ENCODE measurements around the gene ANGPTL4. TPM values are rescaled to one million over a fixed set of nuclear protein-coding genes. Genes with fewer than 3 reads are reported as not detected.

The ANGPTL4 gene
- total and polyA plus RNA-seq, 2 of the 13 experiments (the other 11 are each of a cell fraction or from before 2014, with no cell fraction given) = 0.80 to 21.7 TPM

- TF ChIP-seq, protein P1, sequence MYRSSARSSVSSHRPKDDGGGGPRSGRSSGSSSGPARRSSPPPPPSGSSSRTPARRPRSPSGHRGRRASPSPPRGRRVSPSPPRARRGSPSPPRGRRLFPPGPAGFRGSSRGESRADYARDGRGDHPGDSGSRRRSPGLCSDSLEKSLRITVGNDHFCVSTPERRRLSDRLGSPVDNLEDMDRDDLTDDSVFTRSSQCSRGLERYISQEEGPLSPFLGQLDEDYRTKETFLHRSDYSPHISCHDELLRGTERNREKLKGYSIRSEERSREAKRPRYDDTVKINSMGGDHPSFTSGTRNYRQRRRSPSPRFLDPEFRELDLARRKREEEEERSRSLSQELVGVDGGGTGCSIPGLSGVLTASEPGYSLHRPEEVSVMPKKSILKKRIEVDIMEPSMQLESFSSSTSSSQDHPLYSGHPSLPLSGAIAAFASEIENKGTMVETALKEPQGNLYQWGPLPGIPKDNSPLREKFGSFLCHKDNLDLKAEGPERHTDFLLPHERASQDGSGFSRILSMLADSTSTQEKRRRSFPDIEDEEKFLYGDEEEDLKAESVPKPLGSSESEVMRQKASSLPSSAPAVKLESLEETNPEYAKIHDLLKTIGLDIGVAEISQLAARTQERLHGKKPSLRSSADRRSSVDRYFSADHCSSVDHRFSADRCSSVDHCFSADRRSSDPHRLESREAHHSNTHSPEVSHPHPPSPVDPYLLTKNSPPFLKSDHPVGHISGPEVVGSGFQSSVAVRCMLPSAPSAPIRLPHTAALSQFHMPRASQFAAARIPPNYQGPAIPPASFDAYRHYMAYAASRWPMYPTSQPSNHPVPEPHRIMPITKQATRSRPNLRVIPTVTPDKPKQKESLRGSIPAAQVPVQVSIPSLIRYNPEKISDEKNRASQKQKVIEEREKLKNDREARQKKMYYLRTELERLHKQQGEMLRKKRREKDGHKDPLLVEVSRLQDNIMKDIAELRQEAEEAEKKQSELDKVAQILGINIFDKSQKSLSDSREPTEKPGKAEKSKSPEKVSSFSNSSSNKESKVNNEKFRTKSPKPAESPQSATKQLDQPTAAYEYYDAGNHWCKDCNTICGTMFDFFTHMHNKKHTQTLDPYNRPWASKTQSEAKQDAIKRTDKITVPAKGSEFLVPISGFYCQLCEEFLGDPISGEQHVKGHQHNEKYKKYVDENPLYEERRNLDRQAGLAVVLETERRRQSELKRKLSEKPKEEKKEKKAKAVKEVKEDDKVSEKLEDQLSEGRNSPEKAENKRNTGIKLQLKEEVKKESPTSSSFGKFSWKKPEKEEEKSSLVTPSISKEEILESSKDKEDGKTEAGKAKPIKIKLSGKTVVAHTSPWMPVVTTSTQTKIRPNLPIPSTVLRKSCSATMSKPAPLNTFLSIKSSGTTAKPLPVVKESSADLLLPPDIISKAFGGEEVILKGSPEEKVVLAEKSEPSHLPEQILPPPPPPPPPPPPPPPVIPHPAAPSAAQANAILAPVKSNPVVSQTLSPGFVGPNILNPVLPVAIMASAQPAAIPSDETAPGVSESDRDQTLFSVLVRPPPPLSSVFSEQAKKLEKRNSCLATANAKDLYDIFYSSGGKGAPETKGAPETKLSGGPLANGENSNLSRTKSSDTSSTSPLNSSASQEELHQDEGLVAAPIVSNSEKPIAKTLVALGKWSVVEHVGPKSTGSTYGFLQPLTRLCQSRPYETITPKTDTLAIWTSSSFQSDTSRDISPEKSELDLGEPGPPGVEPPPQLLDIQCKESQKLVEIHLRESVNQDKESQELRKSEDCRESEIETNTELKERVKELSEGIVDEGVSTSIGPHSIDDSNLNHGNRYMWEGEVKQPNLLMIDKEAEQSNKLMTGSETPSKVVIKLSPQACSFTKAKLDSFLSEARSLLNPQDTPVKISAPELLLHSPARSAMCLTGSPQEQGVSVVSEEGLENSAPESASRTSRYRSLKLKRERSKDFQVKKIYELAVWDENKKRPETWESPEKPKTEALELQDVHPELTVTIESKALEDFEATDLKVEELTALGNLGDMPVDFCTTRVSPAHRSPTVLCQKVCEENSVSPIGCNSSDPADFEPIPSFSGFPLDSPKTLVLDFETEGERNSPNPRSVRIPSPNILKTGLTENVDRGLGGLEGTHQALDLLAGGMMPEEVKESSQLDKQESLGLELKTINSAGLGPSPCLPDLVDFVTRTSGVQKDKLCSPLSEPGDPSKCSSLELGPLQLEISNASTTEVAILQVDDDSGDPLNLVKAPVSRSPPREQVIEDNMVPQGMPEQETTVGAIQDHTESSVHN (CRISPR knock-in tag; IDR thresholded peaks at IDR 0.05) = no peak
- no peak for TF ChIP-seq ZFP37 (CRISPR knock-in tag; IDR thresholded peaks at IDR 0.05; ENCODE audit: borderline replicate concordance)
- no peak for TF ChIP-seq ZXDC (CRISPR knock-in tag; IDR thresholded peaks at IDR 0.05)
- TF ChIP-seq SOX6 (IDR thresholded peaks at IDR 0.05) = no peak
- TF ChIP-seq SOX6 (CRISPR knock-in tag; IDR thresholded peaks at IDR 0.05) = peak; percentile 99
- TF ChIP-seq, protein P2, sequence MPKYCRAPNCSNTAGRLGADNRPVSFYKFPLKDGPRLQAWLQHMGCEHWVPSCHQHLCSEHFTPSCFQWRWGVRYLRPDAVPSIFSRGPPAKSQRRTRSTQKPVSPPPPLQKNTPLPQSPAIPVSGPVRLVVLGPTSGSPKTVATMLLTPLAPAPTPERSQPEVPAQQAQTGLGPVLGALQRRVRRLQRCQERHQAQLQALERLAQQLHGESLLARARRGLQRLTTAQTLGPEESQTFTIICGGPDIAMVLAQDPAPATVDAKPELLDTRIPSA (CRISPR knock-in tag; IDR thresholded peaks at IDR 0.05; ENCODE audit: borderline replicate concordance) = no peak
- TF ChIP-seq AHR (CRISPR knock-in tag; IDR thresholded peaks at IDR 0.05) = no peak
- TF ChIP-seq ZNF549 (CRISPR knock-in tag; IDR thresholded peaks at IDR 0.05) = no peak
- no peak for TF ChIP-seq U2AF2 (IDR thresholded peaks at IDR 0.05; ENCODE audit: low read depth, low read length)
- no peak for TF ChIP-seq ZNF615 (CRISPR knock-in tag; IDR thresholded peaks at IDR 0.05; ENCODE audit: borderline replicate concordance)
- TF ChIP-seq, protein P3, sequence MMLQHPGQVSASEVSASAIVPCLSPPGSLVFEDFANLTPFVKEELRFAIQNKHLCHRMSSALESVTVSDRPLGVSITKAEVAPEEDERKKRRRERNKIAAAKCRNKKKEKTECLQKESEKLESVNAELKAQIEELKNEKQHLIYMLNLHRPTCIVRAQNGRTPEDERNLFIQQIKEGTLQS (CRISPR knock-in tag; IDR thresholded peaks at IDR 0.05) = peak; percentile 19; the same call in 1 of the 2 replicates
- TF ChIP-seq CEBPG (CRISPR knock-in tag; IDR thresholded peaks at IDR 0.05) = peak; percentile 60
- TF ChIP-seq ZNF768 (CRISPR knock-in tag; IDR thresholded peaks at IDR 0.05) = no peak; the same call in 1 of the 2 replicates
- peak; percentile 55; the same call in 1 of the 2 replicates for TF ChIP-seq TFDP2 (CRISPR knock-in tag; IDR thresholded peaks at IDR 0.05)
- TF ChIP-seq ZNF773 (CRISPR knock-in tag; IDR thresholded peaks at IDR 0.05; ENCODE audit: borderline replicate concordance) = no peak
Measured at GRCh38 chr19:8373867-8374813, 10.2 kb downstream of the ANGPTL4 start (continued).
